ENCODE results near the gene LAGE3. TPM values are rescaled to one million over a fixed set of nuclear protein-coding genes. Genes with fewer than 3 reads are reported as not detected.

Gene LAGE3
- total and polyA plus RNA-seq, 10 of the 15 experiments (the other 5 are each of a cell fraction or from before 2014, with no cell fraction given): 5.3 to 63.7 (median 19.7) TPM

DNA sequence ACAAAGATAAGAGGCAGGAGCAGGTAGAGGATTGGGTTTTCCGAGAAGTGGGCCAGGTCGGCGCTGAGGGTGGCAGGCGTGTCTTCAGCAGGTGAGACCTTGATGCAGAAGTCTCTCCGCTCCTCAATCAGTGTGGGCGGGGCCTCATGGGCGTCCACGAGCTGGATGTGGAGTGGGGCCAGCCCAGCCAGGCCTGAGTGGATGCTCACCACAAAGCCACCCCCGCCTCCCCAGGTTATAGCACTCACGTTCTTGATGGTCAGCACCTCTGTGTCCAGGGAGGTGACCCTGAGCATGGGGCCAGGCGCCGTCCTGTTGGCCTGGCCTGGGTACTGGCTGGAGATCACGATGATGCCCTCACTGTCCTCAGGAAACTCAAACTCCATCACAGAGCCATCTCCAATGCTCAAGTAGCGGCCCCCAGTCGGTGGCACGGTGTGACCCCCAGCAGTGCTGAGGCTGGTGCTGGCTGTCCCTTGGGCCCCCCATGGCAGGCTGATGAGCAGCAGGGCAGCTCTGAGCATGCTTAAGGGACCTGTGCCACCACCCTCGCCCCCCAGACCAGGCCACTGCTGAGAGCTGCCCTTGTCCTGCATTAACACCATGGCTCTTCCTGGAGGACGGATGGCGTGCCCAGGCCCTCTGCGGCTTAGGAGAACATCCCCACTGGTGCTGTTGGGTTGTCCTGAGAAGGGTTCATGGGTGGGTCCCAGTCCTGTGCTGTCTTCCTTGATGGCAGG is 9.4 kb upstream of the LAGE3 start:
- no peak overlapping the region for H3K4me2 ChIP-seq (ENCODE audit: control insufficient read depth, insufficient read depth)
- BruUV-seq (replicated peaks): no TSS peak
- ChIA-PET POLR2A (interaction anchor here (0.6 to 3.3 kb wide), 4 partner anchors 9 to 61 kb away, joined by 3 to 14 read pairs (median 4); no protein-coding TSS in a partner anchor), CTCF (interaction anchor here (2.4 kb wide), 1 partner anchor 39 kb away, joined by 13 read pairs; no protein-coding TSS in a partner anchor), SMC1A (ENCODE audit: uncharacterized antibody, unreplicated experiment) (interaction anchor here (2.2 kb wide), 1 partner anchor 39 kb away, joined by 7 read pairs; no protein-coding TSS in a partner anchor), RAD21 (ENCODE audit: unreplicated experiment) (no interaction called here)
- no peak overlapping the region for H3K9ac ChIP-seq (ENCODE audit: control insufficient read depth, insufficient read depth, low read length)
- no peak overlapping the region for H3K27ac ChIP-seq (ENCODE audit: control insufficient read depth, insufficient read depth)
- 71% methylated on average over 20 of the region's 20 CpGs for WGBS (ENCODE audit: insufficient coverage, insufficient replicate concordance, low lambda C conversion rate, missing lambda C conversion rate)
- no peaks in the 10 kb centered on the region for H3K27me3 ChIP-seq (replicated peaks in 1 of 2; ENCODE audit: control insufficient read depth in 2 of 2, insufficient read depth in 2 of 2, low read length in 1 of 2)
- H3K36me3 ChIP-seq (ENCODE audit: control insufficient read depth in 2 of 2, insufficient read depth in 2 of 2, low read length in 1 of 2): peaks cover 0 to 2% of the 10 kb centered on the region in 2 experiments; a peak in 2 of 4 replicates
- in situ Hi-C loops (cut with MboI) (no loop called here), intact Hi-C loops (cut with micrococcal nuclease; ENCODE audit: unreplicated experiment) (no loop called here)
- no peak overlapping the region for H2AFZ ChIP-seq (ENCODE audit: control insufficient read depth, low read depth, low read length)
- no peaks in the 10 kb centered on the region; the same call in 2 of the 3 replicates for H3K9me3 ChIP-seq (replicated peaks; ENCODE audit: control insufficient read depth, insufficient read depth, low read length)
- H3K79me2 ChIP-seq (ENCODE audit: control insufficient read depth, insufficient read depth, low read length): peaks cover 21% of the 10 kb centered on the region
- H4K20me1 ChIP-seq (ENCODE audit: control insufficient read depth, insufficient read depth): no peaks in the 10 kb centered on the region
- FAIRE-seq (no peak), ATAC-seq (no peak), DNase-seq (ENCODE audit: low read depth, low spot score) (no peak)
- TF ChIP-seq NFIC (IDR thresholded peaks at IDR 0.05; ENCODE audit: low read depth, low read length) (no peak), BHLHE40 (IDR thresholded peaks at IDR 0.05; ENCODE audit: borderline replicate concordance in 1 of 2, low read depth in 2 of 2, low read length in 1 of 2) (no peak), MEF2A (IDR thresholded peaks at IDR 0.05; ENCODE audit: insufficient read depth, low read depth, low read length) (no peak)
- TF ChIP-seq, protein P1, sequence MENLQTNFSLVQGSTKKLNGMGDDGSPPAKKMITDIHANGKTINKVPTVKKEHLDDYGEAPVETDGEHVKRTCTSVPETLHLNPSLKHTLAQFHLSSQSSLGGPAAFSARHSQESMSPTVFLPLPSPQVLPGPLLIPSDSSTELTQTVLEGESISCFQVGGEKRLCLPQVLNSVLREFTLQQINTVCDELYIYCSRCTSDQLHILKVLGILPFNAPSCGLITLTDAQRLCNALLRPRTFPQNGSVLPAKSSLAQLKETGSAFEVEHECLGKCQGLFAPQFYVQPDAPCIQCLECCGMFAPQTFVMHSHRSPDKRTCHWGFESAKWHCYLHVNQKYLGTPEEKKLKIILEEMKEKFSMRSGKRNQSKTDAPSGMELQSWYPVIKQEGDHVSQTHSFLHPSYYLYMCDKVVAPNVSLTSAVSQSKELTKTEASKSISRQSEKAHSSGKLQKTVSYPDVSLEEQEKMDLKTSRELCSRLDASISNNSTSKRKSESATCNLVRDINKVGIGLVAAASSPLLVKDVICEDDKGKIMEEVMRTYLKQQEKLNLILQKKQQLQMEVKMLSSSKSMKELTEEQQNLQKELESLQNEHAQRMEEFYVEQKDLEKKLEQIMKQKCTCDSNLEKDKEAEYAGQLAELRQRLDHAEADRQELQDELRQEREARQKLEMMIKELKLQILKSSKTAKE (IDR thresholded peaks at IDR 0.05; ENCODE audit: low read depth, poor library complexity, severe bottlenecking): no peak
- H3K4me3 ChIP-seq: no peak overlapping the region
- peaks cover 8% of the 10 kb centered on the region; the same call in 1 of the 2 replicates for H3K4me1 ChIP-seq (ENCODE audit: control insufficient read depth, insufficient read depth, low read length)

All from GM12878 (cell line).